Measurements from ENCODE around the gene ZNF487. TPM values are rescaled to one million over a fixed set of nuclear protein-coding genes. Genes with fewer than 3 reads are reported as not detected.
"Not testable (repeated sequence)": the region's sequence is repeated elsewhere in the genome, so short reads cannot be mapped to it uniquely, and the experiment has no call there.

ZNF487 gene
- total RNA-seq, 2 donors from 2014 or later, result 7.9 to 8.7 TPM

DNA sequence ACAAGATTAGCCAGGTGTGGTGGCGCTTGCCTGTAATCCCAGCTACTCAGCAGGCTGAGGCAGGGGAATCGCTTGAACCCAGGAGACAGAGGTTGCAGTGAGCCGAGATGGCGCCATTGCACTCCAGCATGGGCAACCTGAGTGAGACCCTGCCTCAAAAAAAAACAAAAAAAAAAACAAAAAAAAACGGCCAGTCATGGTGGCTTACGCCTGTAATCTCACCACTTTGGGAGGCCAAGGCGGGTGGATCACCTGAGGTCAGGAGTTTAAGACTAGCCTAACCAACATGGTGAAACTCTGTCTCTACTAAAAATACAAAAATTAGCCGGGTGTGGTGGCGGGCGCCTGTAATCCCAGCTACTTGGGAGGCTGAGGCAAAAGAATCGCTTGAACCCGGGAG, 10.4 kb upstream of the ZNF487 start:
- H3K27me3 Mint-ChIP-seq; H3K4me3 Mint-ChIP-seq; DNase-seq; ATAC-seq; H3K36me3 Mint-ChIP-seq (ENCODE audit: low read depth); H3K9me3 ChIP-seq (ENCODE audit: control insufficient read depth, low read length, poor library complexity, severe bottlenecking); H3K4me1 Mint-ChIP-seq; H3K27ac Mint-ChIP-seq: not testable (repeated sequence)

DNA sequence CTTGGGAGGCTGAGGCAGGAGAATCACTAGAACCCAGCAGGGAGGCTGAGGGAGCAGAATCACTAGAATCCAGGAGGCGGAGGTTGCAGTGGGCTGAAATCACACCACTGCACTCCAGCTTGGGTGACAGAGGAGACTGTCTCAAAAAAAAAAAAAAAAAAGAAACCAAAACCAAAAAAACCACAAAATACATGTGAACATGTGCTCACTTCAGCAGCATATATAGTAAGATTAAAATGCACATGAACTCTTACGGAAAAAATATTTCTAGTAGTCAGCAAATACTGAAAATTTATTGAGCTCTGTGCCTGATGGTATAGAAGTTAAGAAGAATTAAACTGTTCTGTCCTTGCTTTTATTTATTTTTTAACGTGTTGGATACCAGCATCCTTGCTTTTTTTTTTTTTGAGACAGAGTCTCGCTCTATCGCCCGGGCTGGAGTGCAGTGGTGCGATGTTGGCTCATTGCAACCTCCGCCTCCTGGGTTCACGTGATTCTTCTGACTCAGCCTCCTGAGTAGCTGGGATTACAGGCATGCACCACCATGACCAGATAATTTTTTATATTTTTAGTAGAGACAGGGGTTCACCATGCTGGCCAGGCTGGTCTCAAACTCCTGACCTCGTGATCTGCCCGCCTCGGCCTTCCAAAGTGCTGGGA, 9.6 kb upstream of the ZNF487 start:
- DNase-seq, result no peak
- H3K27ac Mint-ChIP-seq, result peak overlapping the region; percentile 65
- no peaks in the 10 kb centered on the region for H3K36me3 Mint-ChIP-seq (ENCODE audit: low read depth)

DNA sequence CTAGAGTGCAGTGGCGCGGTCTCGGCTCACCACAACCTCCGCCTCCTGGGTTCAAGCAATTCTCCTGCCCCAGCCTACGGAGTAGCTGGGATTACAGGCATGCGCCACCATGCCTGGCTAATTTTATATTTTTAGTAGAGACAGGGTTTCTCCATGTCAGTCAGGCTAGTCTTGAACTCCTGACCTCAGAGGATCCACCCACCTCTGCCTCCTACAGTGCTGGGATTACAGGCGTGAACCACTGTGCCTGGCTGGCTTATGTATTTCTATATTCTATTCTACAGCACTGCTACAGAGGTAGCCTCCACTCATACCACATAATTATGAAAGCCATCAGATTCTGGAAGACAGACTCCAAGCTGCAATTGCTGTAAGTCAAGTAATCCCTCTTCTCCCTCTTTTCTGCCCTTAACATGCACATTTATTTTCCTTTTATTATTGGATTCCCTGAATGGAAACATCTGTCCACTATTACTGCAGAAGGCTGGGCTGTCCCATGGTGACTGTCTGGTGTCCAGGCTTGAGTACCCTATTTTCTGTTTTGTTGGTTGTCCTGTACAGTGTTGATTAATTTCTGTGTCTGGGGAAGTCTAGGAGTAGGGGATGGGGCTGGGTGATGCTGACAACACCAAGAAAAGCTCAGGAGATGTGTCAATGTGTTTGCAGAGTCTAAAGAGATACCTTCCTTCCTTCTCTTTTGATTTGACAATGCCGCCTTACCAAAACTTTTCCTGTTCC, 5.8 kb upstream of the ZNF487 start:
- ATAC-seq (no peak), DNase-seq (no peak)
- Mint-ChIP-seq H3K4me1 (peaks cover 3% of the 10 kb centered on the region), H3K36me3 (ENCODE audit: low read depth) (no peaks in the 10 kb centered on the region), H3K27me3 (no peaks in the 10 kb centered on the region), H3K27ac (no peak overlapping the region), H3K4me3 (no peak overlapping the region)
- no peaks in the 10 kb centered on the region for H3K9me3 ChIP-seq (ENCODE audit: control insufficient read depth, low read length, poor library complexity, severe bottlenecking)

More for the DNA sequence above, 9.6 kb upstream of the ZNF487 start:
- H3K4me1 Mint-ChIP-seq, result peaks cover 5% of the 10 kb centered on the region
- H3K4me3 Mint-ChIP-seq, result no peak overlapping the region
- ATAC-seq, result peak; percentile 94
- H3K27me3 Mint-ChIP-seq, result no peaks in the 10 kb centered on the region
- no peaks in the 10 kb centered on the region for H3K9me3 ChIP-seq (ENCODE audit: control insufficient read depth, low read length, poor library complexity, severe bottlenecking)

DNA sequence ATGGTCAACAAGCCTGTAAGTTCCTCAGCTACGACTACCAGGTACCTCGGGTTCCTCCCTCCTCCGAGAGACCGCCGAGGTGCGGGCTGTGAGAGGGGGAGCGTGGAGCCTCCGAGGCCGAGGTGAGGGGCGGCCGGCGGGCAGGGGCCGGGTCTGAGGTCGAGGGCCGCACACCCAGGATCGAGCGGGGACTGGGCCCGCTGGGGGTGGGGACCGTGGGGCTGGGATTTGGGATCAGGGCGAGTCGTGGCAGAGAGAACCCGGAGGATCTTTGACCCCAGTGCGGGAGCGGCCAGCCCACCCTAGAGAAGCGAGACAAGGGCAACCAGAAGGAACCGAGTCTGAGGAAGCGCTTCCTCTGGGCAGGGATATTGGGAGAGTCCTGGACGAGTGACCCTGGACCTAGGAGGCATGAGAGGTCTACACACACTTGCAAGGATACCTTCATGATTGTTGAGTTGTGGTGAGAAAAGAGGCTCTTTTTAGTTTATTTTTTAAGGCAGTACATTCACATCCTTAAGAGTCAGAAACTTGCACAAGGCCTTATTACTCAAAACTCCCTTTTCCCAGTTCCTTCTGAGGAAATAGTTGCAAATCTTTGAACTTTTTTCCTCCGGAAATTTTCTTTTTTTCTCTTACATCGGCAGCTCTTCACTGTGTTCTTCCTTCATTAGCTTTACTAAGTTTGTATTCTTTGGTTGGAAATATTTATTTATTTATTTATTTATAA, 395 bp downstream of the ZNF487 start:
- Mint-ChIP-seq H3K4me3 (peak overlapping the region; percentile 93), H3K36me3 (ENCODE audit: low read depth) (peaks cover 2% of the 10 kb centered on the region), H3K27me3 (no peaks in the 10 kb centered on the region), H3K27ac (peak overlapping the region; percentile 97), H3K4me1 (peaks cover 14% of the 10 kb centered on the region)
- ATAC-seq (peak; percentile 88), DNase-seq (no peak)
- H3K9me3 ChIP-seq (ENCODE audit: control insufficient read depth, low read length, poor library complexity, severe bottlenecking), result no peaks in the 10 kb centered on the region

DNA sequence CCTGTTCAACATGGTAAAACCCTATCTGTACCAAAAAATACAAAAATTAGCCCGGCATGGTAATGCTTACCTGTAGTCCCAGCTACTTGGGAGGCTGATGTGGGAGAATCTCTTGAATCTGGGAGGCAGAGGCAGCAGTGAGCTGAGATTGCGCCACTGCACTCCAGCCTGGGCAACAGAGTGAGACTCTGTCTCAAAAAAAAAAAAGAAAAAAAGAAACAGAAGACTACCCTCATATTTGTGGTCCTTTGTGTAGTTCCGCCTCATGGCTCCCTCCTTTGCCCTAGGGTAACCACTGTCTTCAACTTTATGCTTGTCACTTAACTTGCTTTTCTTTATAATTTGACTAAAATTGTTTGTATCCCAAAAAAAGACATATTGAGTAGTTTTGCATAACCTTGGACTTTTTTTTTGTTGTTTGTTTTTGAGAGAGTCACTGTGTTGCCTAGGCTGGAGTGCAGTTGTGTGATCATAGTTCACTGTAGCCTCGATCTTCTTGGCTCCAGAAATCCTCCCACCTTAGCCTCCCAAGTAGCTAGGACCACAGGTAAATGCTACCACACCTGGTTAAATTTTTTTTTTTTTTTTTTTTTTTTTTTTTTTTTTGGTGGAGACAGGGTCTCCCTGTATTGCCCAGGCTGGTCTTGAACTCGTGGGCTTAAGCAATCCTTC, 3.7 kb downstream of the ZNF487 start:
- ATAC-seq (no peak), DNase-seq (no peak)
- Mint-ChIP-seq H3K27ac (no peak overlapping the region), H3K4me1 (peaks cover 14% of the 10 kb centered on the region), H3K36me3 (ENCODE audit: low read depth) (peaks cover 2% of the 10 kb centered on the region), H3K27me3 (no peaks in the 10 kb centered on the region), H3K4me3 (no peak overlapping the region)
- no peaks in the 10 kb centered on the region for H3K9me3 ChIP-seq (ENCODE audit: control insufficient read depth, low read length, poor library complexity, severe bottlenecking)

DNA sequence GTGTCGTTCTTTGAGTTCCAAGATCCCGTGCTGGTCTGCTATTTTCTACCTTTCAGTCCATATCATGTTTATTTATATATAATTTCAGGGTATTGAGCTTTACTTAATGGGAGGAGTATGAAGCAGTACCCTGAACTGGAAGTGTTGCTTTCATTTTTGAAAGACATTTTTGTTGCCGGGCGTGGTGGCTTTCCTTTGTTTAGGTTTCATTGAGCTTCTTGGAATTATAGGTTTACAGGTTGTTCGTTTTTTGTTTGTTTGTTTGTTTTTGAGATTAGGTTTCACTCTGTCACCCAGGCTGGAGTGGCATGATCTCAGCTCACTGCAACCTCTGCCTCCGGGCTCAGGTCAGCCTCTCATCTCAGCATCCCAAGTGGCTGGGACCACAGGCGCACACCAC, 7.4 kb downstream of the ZNF487 start:
- Mint-ChIP-seq H3K4me3 (no peak overlapping the region), H3K36me3 (ENCODE audit: low read depth) (peaks cover 2% of the 10 kb centered on the region), H3K4me1 (peaks cover 7% of the 10 kb centered on the region), H3K27me3 (no peaks in the 10 kb centered on the region), H3K27ac (peak overlapping the region; percentile 19)
- DNase-seq (no peak), ATAC-seq (no peak)
- no peaks in the 10 kb centered on the region for H3K9me3 ChIP-seq (ENCODE audit: control insufficient read depth, low read length, poor library complexity, severe bottlenecking)

DNA sequence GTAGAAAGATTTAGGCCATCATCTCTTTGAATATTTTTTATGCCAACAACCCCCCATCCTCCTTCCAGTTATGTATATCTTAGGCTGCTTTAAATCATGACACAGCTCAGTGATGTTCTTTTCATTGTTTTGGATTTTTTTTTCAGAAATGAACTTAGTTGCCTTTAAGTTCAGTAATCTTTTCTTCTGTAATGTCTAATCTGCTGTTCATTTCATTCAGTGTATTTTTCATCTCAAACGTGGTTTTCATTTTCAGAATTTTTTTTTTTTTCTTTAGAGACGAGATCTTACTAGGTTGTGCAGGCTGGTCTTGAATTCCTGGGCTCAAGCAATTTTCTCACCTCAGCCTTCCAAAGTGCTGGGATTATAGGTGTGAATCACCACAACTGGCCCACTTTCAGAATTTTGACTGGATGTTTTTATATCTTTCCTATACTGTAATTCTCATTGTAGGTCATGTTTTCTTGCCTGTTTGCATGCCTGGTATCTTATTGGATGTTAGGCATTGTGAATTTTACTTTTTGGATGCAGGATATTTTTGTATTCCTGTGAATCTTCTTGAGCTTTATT, 8.1 kb downstream of the ZNF487 start:
- H3K9me3 ChIP-seq (ENCODE audit: control insufficient read depth, low read length, poor library complexity, severe bottlenecking), result no peaks in the 10 kb centered on the region
- no peak for ATAC-seq
- no peaks in the 10 kb centered on the region for H3K27me3 Mint-ChIP-seq
- H3K4me3 Mint-ChIP-seq, result peak overlapping the region; percentile 41
- no peak overlapping the region for H3K27ac Mint-ChIP-seq
- H3K36me3 Mint-ChIP-seq (ENCODE audit: low read depth), result no peaks in the 10 kb centered on the region
- peaks cover 4% of the 10 kb centered on the region for H3K4me1 Mint-ChIP-seq
- no peak for DNase-seq

DNA sequence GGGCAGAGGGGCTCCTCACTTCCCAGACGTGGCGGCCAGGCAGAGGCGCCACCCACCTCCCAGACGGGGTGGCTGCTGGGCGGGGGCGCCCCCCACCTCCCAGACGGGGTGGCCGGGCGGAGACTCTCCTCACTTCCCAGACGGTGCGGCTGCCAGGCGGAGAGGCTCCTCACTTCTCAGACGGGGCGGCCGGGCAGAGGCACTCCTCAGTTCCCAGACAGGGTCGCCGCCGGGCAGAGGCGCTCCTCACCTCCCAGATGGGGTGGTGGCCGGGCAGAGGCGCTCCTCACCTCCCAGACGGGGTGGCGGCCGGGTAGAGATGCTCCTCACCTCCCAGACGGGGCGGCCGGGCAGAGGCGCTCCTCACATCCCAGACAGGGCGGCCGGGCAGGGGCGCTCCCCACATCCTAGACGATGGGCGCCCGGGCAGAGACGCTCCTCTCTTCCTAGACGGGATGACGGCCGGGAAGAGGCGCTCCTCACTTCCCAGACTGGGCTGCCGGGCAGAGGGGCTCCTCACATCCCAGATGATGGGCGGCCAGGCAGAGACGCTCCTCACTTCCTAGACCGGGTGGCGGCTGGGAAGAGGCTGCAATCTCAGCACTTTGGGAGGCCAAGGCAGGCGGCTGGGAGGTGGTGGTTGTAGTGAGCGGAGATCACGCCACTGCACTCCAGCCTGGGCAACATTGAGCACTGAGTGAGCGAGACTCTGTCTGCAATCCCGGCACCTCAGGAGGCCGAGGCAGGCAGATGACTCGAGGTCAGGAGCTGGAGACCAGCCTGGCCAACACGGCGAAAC, 9.5 kb downstream of the ZNF487 start:
- not testable (repeated sequence) for ATAC-seq; H3K27ac Mint-ChIP-seq; DNase-seq; H3K4me1 Mint-ChIP-seq; H3K9me3 ChIP-seq (ENCODE audit: control insufficient read depth, low read length, poor library complexity, severe bottlenecking); H3K27me3 Mint-ChIP-seq; H3K36me3 Mint-ChIP-seq (ENCODE audit: low read depth)
- peak overlapping the region; percentile 28 for H3K4me3 Mint-ChIP-seq

DNA sequence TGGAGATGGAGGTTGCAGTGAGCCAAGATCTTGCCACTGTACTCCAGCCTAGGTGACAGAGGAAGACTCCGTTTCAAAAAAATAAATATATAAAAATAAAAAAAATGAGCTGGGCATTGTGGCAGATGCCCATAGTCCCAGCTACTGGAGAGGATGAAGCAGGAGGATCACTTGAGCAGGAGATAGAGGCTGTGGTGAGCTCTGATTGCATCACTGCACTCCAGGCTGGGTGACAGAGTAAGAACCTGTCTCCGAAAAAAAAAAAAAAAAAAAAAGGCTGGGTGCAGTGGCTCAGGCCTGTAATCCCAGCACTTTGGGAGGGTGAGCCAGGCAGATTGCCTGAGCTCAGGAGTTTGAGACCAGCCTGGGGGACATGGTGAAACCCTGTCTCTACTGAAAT, 11.8 kb downstream of the ZNF487 start:
- no peaks in the 10 kb centered on the region for H3K36me3 Mint-ChIP-seq (ENCODE audit: low read depth)
- ATAC-seq (no peak), DNase-seq (no peak)
- peaks cover 24% of the 10 kb centered on the region for H3K4me1 Mint-ChIP-seq
- no peak overlapping the region for H3K27ac Mint-ChIP-seq
- no peaks in the 10 kb centered on the region for H3K27me3 Mint-ChIP-seq
- H3K9me3 ChIP-seq (ENCODE audit: control insufficient read depth, low read length, poor library complexity, severe bottlenecking), result no peaks in the 10 kb centered on the region
- H3K4me3 Mint-ChIP-seq, result no peak overlapping the region

DNA sequence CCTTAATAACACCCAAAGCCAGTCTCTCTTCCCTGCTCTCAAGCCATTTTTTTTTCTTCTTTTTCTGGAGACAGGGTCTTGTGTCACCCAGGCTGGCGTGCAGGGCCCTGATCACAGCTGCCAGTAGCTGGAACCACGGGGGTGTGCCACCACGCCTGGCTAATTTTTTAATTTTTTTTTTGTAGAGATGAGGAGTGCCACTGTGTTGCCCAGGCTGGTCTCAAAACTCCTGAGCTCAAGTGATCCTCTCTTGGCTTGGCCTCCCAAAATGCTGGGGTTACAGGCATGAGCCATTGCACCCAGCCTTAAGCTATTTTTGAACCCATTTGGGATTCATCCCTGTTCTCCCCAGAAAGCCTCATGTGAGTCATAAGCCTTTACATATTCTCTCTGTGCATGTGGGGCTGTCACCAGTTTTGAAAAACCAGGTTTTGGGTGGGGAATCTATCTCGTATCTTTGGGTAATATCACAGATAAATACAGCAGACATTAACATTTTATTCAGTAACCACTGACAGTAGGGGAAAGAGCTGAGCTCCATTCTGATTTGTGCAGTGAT, 15.5 kb downstream of the ZNF487 start:
- peaks cover 40% of the 10 kb centered on the region for H3K4me1 Mint-ChIP-seq
- no peaks in the 10 kb centered on the region for H3K9me3 ChIP-seq (ENCODE audit: control insufficient read depth, low read length, poor library complexity, severe bottlenecking)
- H3K4me3 Mint-ChIP-seq, result peak overlapping the region; percentile 66
- DNase-seq (no peak), ATAC-seq (no peak)
- H3K36me3 Mint-ChIP-seq (ENCODE audit: low read depth), result no peaks in the 10 kb centered on the region
- H3K27me3 Mint-ChIP-seq, result no peaks in the 10 kb centered on the region
- peak overlapping the region; percentile 98 for H3K27ac Mint-ChIP-seq

DNA sequence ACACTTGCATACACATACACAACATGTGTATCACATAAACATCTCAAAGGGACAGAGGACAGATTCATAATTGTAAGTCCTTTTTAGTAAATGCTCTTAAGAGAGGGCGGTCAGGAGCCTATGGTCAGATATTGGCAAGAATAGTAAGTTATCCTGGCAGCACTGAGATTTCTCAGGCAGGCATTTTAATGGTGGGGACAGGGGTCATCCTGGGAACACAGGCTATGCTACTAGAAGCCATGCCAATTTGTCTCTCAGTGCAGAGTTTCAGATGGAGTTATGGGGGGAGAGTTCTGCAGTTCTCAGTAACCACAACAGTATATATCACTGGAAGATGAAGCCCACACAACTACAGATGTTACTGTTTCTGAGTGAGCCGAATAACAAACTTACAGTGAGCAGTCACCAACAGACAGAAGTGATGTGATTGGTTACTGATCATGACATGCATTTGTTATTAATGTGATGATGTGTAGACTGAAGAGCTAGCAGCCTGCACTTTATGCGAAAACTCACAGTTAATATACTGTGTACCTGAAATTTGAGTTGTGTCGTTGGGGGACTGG, 16.4 kb downstream of the ZNF487 start:
- no peaks in the 10 kb centered on the region for H3K9me3 ChIP-seq (ENCODE audit: control insufficient read depth, low read length, poor library complexity, severe bottlenecking)
- H3K27me3 Mint-ChIP-seq, result no peaks in the 10 kb centered on the region
- peak overlapping the region; percentile 98 for H3K27ac Mint-ChIP-seq
- no peak for ATAC-seq
- H3K4me3 Mint-ChIP-seq, result peak overlapping the region; percentile 41
- no peak for DNase-seq
- H3K36me3 Mint-ChIP-seq (ENCODE audit: low read depth), result no peaks in the 10 kb centered on the region
- peaks cover 38% of the 10 kb centered on the region for H3K4me1 Mint-ChIP-seq

DNA sequence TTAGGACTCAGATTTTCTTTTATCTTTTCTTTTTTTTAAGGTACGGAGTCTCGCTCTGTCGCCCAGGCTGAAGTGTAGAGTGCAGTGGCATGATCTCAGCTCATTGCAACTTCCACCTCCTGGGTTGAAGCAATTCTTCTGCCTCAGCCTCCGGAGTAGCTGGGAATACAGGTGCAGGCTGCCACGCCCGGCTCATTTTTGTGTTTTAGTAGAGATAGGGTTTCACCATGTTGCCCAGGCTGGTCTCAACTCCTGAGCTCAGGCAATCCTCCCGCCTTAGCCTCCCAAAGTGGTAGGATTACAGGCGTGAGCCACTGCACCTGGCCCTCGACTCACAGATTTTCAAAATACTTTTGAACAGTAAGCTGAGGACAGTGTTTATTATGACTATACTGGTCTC, 17.1 kb downstream of the ZNF487 start:
- ATAC-seq; DNase-seq; H3K27me3 Mint-ChIP-seq; H3K36me3 Mint-ChIP-seq (ENCODE audit: low read depth); H3K9me3 ChIP-seq (ENCODE audit: control insufficient read depth, low read length, poor library complexity, severe bottlenecking): not testable (repeated sequence)
- H3K27ac Mint-ChIP-seq, result peak overlapping the region; percentile 98
- peak overlapping the region; percentile 96 for H3K4me3 Mint-ChIP-seq
- H3K4me1 Mint-ChIP-seq, result peaks cover 40% of the 10 kb centered on the region

Measured in T-helper 17 cell (primary cell).